CD4-positive, alpha-beta T cell treated with Interleukin-21 for 1 hour (primary cell): ENCODE results near the gene RUNX1.

Experiments used
- DNase-seq: peaks from one replicate; pipeline ENCODE4 v3.0.0-alpha.2; 2020

Gene RUNX1

GRCh38 chr21:35058058-35058457 lies 9.0 kb upstream of the RUNX1 start:
- no peak for DNase-seq

DNA sequence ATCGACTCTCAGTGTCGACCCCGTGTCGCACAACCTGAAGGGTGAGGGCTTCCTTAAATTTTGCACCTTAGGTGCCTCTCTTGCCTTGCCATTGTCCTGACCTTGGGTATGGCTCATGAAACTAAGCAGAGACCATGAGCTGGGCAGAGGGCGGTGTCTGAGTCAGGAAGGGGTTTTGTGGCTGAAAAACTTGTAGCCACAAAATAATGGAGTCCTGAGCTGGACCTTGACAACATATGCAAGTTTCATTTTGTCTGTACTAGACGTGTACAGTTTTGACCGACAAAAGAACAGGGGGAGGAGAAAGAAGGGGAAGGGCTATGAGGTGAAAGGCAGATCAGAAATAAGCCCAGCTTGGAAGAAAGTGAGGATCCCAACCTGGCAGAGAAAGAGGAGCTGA lies 8.3 kb upstream of the RUNX1 start:
- DNase-seq, result no peak

DNA sequence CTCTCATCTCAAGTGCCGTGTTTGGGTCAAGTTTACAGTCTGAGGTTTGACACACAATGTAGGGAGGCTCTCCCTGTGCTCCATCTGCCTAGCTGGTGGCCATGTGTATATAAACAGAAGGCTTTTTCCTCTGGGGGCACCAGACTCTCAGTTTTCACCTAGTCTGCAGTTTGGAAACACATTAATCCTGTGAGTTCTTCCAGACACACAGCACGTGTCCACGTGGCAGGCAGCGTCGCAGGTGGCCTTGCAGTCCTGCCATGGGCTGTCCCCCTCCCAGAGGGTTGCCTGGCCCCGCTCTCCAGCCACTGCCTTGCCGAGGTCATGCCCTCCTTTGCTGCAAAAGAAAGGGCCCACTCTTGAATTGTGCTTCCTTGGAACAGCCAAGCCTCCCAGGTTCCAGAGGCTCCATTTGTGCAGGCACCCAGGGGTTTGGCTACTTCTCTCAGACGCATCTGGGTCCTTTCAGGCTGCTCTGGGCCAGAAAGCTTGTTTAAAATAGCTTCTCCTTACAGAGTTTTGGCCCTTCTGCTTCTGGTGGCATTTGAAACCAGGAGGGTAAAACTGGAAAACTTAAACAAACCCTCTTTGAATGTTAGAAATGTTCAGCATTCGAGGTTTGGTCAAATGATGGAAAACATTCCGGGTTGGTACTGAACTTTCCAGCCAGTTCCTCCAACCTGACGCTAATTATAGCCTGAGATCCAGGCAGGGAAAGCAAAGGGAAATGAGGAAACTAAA lies 4.4 kb upstream of the RUNX1 start:
- DNase-seq, result no peak

DNA sequence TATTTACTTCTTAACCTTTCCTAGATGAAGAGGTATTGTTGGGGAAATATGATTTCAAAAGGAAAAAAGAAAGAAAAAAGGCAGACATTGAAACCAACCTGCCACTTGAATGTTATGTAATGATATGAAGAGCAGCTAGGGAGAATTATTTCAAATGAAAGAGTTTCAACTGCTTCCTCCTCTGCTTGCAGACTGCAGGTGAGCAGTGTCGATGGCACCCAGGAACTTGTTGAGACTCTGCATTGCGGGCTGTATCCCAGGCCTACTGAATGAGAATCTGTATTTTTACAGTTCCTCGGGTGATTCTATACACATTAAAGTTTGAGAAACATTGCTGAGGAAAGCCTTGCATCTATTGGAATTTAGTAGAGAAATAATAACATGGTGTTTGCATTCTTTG lies 3.7 kb upstream of the RUNX1 start:
- no peak for DNase-seq

DNA sequence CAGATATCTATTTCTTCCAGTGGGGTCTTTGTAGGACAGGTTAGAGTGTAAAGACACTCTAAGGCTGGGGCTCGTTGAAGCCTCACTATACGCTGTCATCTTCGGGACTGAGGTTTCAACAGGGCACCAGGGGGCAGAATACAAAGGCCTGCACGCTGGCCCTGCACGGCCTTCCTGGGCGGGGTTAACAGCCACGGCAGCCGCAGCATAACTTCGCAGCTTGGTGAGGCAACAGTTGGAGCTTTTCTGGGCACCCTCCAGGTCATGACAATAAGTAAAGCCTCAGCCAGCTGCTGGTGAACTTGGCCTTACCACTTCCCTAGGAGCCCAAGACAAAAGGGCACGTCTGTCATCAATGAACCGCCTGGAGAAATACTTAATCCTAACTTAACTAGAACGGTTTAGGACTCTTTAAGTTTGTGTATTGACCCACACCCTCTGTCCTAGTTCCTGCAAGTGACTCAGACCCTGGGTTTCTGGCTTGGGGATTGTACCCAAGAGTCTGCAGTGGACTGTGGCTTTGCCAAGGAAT lies 2.3 kb upstream of the RUNX1 start:
- DNase-seq, result peak; percentile 88

DNA sequence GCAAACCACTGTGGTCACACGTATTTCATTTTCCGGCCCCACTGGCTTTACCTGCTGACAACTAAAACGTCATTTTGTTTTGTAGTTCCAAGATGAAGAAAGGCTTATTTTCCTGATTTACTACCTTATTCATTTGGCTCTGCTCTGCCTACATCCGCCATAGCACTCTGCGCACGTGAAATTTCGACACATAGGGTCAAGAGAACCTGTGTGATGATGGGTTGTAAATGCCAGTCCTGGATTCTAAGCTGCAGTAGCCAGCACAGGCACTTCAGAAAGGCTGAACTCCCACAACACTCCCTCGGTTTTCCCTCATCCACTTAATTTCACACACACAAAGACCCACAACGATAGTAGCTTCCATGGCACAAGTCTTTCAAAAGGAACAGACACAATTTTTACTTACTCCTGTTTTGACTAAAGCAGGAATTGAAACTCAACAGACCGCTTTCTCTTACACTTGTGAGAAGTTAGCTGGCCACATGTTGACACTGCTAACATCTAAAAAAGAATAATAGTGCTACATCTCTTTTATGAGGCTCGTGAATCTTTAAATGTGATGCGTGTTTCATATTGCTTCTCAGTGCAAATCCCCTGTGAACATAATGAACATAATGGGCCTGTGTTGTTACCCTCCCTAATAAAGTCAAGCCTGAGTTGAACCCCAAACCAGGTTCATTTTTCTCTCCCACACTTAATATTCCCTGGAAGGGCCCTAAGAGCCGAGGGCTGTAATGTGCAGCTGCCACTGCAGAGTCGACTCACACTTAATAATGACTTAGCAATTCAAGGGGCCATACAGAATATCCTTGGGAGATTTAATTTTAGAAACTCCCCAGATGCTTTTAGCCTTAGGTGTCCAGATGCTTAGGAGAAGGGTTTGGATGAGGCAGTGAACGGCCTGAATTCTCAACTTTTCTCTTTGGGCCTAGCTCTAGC lies 1.5 kb upstream of the RUNX1 start:
- no peak for DNase-seq

DNA sequence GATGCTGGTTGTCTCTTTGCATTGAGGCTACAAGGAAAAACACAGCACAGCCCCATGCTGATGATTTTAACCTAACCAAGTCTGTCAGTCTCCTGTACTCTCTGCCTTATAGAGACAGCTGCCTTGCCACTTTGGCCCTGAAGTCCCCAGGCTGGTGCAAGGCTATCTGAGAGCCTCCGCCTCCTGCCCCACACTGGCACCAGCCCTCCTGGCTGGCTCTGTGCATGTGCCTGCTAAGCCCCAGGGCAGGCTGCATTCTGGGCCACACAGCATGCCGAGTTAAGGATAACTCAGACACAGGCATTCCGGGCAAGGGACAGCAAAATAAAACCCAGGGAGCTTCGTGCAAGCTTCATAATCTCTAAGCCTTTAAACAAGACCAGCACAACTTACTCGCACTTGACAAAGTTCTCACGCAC lies 910 bp downstream of the RUNX1 start:
- DNase-seq, result peak; percentile 35

DNA sequence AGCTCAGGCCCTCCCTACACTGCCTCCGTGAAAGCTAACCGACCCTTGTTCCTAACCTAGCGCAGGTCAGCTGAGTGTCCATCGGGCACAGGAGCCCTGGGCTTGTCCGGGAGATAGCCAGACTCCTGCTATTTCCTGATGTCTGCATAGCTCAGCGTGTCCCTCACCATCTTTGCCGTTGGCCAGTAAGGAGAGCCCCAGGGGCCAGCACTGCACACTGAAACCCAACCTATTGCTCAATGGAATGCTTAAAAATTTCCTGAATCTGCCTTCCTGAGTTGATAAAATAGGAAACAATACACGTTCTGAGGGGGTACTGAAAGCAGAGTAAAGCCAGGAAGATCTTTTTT lies 2.2 kb downstream of the RUNX1 start:
- no peak for DNase-seq

DNA sequence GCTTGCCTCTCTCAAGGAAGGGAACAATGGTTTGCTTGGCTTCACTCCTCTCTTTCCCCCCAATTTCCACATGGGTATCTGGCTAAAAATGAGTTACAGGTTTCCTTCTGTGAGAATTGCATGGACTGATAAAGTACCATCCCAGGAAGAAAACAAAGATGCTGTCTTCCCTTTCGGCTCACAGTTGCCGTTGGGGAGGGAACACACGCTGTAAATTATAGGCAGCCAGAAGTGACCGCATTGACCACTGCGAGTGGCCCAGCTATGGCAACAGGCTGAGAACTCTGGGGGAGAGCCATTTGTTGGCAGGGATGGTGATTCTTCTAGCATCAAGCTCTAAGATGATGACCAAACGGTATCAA lies 2.9 kb downstream of the RUNX1 start:
- no peak for DNase-seq

- peak; percentile 69 for DNase-seq
Measured at GRCh38 chr21:35045542-35046262, 3.4 kb downstream of the RUNX1 start.

GRCh38 chr21:35044770-35045541 lies 4.1 kb downstream of the RUNX1 start:
- no peak for DNase-seq

- no peak for DNase-seq
Measured at GRCh38 chr21:35044128-35044527, 5.0 kb downstream of the RUNX1 start.

GRCh38 chr21:35043549-35043948 lies 5.6 kb downstream of the RUNX1 start:
- peak; percentile 56 for DNase-seq

- no peak for DNase-seq
Measured at GRCh38 chr21:35042836-35043235, 6.3 kb downstream of the RUNX1 start.

- DNase-seq, result no peak
Measured at GRCh38 chr21:35041881-35042280, 7.2 kb downstream of the RUNX1 start.

GRCh38 chr21:35041122-35041521 lies 8.0 kb downstream of the RUNX1 start:
- DNase-seq, result no peak

- DNase-seq, result no peak
Measured at GRCh38 chr21:35039595-35040289, 9.4 kb downstream of the RUNX1 start.

- no peak for DNase-seq
Measured at GRCh38 chr21:35038772-35039319, 10.3 kb downstream of the RUNX1 start.

GRCh38 chr21:35037384-35037765 lies 11.7 kb downstream of the RUNX1 start:
- no peak for DNase-seq

DNA sequence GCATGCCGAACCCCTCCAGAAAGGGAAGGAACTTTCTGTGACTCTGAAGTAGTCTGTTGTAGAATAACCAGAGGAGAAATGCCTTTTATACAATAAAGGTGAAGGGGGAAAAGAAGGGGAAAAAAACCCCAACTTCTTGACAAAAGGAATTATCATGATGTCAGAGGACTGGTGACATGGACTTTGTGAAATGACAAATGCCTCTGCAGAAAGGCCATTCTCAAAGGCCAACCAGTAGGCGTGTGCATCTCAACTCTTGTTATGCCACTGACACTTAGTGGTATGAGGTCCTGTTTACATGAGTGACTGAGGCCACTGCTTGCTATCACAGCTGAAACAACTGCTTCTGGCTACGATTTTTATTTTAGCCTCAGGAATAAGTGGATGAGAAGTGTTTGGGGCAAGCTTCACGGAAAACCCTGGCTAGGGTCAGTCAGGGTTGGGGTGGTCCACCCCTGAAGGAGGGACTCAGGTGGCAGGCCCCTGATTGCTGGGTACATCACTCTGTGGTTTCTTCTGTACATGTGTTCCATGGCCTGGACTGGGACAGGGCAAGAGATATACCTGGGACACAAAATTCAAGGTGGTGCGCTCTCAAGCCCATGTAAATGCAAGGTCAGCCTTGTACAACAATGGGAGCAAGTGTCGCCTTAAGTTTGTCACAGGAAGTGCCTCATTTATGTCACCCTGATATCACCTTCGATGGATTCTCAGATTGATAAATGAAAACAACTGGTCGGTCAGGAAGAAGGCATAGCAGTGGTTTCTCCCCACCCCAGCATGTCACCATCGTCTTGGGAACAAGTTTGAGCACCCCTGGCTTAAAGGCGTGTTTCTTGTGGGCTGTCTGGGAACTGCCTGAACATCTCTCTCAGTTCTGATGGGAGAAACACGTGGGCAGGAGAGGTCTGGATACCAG lies 12.4 kb downstream of the RUNX1 start:
- DNase-seq, result no peak

GRCh38 chr21:35035581-35035980 lies 13.5 kb downstream of the RUNX1 start:
- DNase-seq, result no peak
